Left forelimb (tissue), 1 donor: Measurements from ENCODE around the gene PODNL1.

Experiments used
- DNase-seq: peaks from one replicate; pipeline ENCODE4 v3.0.0-alpha.2; 2018; ENCODE audit warnings: low spot score

The PODNL1 gene

DNA sequence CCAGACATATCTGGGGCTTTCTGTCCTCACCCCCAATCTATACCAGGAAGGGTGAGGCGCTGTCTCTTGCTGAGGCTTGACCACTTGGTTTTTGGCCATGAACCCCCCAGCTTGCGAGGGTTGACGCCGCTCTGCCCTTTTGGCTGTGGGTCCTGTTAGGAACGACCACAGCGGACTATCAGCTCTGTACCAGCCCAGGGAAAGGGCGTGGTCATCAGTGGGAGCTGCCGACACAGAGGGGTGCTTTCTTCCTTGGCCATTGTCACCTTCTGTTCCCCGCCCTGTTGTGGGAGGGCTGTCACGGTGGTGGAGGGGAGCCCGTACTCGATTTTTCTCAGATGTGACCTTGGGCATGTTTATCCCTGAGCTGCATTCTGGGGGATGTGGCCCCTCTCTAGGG, 19.8 kb upstream of the PODNL1 start:
- DNase-seq, result no peak

DNA sequence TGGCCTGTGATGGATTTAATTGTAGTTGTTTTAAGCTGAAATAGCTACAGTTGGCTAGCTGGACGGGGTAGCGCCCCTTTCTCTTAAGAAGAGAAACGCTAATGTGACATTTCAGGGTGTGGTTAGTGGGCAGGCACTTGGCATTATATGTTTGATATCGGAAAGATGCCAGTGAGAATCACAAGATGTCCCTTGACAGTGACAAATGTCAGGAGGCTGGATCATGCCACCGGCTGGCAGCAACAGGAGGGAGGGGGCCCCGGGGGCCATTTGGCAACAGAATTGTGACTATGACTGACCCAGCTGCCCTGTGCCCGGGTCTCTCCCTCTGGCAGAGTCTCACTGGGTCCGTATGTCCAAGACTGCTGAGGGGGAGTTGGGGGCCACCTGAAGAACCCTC, 18.8 kb upstream of the PODNL1 start:
- no peak for DNase-seq

DNA sequence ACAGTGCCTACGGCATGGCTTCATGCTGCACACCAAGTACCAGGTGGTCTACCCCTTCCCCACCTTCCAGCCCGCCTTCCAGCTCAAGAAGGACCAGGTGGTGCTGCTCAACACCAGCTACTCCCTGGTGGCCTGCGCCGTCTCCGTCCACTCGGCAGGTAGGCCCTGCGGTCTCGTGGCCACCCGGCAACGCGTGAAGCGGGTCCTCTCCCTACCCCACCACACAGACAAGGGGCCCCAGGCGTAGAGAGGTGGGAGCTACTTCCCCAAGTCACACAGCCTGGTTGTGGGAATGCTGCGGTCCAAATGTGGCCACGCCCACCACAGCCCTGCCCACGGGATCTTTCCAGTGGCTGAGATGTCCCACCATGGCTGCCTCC, 18.1 kb upstream of the PODNL1 start:
- no peak for DNase-seq

DNA sequence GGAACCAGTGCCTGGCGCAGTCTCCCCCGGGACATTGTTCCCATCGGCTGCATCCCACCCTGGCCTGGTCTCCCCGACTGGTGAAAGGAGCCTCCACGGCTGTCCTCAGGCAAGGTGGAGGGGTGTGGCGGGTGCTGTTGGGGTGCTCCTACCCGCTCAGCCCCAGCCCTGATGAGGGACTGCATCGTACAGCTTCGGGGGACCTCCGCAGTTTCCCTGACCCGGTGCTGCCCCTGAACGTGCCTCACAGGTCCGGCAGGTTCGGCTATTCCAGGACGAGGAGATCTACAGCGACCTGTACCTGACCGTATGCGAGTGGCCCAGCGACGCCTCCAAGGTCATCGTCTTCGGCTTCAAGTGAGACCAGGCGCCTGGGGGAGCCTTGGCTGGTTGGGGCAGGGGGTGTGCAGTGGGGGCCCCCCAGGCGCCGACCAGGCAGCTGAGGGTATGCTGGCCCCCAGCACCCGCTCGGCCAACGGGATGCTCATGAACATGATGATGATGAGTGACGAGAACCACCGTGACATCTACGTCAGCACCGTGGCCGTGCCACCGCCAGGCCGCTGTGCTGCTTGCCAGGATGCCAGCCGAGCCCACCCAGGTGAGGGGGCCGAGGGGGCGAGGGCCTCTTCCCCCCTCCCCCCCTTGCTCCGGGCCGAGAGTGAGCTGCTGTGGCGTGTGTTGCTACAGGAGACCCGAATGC, 17.6 kb upstream of the PODNL1 start:
- DNase-seq, result no peak

DNA sequence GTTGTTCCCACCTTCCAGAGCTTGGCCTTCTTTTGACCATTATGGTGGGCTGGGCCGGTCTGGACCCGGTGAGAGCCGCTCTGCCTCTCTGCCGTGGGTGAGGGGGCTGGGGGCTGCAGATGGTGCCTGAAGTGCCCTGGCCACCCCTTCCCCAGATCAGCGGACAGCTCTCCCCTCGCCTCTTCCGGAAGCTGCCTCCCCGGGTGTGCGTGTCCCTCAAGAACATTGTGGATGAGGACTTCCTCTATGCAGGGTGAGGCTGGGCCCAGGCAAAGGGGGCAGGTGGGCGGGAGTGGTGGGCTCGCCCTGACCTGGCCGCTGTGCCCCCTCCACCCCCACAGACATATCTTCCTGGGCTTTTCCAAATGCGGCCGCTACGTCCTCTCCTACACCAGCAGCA, 16.0 kb upstream of the PODNL1 start:
- no peak for DNase-seq

DNA sequence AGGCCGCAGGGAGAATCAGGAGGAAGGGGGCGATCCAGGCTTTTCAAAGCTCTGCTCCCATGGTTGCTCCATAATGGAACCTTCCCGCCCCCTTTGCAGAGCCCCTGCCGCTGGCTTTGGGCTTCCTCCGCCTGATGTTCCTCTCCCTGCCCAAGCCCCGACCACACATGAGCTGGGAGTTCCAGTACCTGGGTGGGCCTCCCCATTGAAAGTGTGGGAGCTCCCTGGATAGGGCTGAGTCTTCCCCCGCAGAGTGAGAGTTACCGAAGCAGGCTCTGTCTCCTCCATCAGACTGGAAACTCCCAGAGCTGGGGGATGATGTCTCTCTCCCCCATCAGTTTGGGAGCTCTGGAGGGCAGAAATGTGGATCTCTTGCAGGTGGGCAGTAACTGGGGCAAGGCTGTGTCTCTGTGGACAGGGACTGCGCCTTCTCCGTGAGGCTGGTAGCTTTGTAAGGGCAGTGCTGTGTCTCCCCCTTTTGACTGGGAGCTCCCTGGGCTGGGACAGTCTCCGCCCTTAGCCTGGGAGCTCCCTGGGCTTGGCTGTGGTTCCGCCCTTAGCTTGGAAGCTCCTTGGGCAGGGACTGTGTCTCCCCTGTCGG, 14.8 kb upstream of the PODNL1 start:
- DNase-seq, result no peak

DNA sequence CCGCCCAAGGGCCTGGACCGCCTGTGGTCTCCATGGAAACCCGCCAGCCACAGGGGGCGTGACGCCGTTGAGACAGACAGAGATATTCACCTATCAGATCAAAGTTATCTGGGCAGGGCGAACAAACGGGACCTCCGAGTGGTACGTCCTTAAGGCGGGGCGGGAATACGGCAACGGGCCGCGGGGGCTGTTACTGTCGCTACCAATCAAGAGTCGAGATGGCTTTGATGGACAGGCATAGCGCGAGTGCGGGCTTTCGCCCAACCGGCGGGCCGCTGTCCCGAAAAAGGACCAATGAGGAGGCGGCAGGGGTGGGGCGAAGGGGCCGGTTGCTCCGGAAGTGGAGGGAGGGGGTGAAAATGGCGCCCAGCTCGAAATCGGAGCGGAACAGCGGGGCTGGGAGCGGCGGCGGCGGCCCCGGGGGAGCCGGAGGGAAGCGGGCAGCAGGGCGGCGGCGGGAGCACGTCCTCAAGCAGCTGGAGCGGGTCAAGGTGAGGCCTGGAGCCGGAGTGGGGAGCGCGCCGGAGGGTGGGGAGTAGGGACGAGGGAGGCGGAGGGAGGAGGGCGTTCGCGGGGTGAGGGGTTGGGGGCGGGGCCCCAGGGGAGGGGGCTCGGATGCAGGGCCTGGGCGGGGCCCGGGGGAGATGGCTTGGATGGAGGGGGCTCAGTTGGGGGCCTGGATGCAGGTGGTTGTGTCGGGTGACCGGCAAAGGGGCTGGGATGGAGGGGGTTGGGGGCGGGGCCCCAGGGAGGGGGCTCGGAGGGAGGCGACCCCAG, 14.1 kb upstream of the PODNL1 start, which contains the start of gene DCAF15:
DCAF15 (plus strand) TSS at position 356 of the 777 bp plus-strand sequence; CDS start at position 360, 4 bp downstream.
- peak; percentile 99 for DNase-seq

DNA sequence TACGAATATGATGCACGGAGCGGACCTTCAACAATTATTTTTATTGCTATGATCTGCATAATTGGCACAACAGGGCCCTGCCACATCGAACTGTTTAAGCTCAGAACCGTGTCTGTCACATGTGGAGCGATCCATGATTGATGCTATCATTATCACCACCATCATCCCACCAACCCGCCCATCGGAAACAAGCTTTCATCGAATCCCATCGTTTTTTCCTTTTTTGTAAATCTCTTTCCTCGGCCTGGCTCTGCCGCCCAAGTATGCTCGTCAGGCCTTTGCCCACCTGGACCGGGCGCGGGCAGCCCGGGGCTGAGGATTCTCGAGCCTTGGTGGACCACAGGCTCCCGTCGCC, 13.6 kb upstream of the PODNL1 start:
- DNase-seq, result no peak

DNA sequence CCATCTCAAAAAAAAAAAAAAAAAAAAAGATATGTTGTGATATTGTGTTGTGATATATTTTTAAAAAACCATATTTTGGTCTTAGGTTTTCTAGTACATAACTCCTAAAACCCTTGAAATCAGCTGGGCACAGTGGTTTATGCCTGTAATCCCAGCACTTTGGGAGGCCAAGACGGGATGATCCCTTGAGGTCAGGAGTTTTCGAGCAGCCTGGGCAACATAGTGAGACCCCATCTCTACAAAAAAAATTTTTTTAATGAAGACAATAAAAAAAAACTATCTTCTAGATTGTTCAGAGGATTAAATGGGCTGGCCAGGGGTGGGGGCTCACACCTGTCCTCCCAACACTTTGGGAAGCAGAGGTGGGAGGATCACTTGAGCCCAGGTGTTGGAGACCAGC, 12.8 kb upstream of the PODNL1 start:
- no peak for DNase-seq

DNA sequence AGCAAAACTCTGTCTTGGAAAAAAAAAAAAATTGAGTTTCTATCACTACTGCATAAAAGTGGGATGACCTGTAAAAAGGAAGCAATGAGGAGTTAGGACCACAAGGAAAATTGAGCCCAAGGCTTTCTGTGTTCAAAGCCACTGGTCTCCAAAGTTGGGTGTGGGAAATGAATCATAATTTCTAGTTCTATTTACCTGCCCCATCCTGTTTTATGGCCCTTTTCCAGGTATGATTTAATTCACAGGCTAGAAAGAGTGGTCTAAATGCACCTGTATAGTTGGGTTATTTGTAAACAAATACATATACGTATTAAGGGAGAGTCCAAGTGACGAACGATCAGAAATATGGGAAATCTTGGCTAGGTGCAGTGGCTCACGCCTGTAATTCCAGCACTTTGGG, 8.2 kb upstream of the PODNL1 start:
- DNase-seq, result no peak

DNA sequence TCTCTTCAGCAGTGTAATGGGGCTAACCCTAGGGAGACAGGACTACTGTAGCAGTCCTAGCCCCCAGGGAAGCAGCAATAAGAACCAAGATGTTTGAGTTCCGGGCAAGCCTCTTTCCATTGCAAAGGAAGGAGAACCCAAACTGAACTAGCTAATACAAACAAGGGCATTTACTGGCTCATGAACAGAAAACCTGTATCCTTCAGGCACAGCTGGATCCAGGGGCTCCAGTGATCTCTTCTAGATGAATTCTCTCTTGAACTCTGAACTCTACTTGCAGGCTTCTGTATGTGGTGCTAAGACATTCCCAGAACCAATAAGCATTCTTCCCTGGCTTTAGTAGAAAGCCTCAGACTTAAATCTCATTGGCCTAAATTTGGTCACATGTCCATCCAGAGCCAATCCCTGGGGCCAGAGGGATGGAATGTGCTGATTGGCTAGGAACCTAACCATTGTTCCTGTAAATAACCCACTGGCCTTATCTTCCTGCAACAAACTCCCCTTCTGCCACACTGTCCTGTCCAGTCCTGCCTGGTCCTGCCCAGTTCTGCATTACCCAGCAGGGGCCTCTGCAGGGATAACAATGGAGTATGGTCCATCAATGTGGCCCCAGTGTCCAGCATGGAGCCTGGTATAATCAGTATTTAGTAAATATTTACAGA, 3.9 kb upstream of the PODNL1 start:
- no peak for DNase-seq

DNA sequence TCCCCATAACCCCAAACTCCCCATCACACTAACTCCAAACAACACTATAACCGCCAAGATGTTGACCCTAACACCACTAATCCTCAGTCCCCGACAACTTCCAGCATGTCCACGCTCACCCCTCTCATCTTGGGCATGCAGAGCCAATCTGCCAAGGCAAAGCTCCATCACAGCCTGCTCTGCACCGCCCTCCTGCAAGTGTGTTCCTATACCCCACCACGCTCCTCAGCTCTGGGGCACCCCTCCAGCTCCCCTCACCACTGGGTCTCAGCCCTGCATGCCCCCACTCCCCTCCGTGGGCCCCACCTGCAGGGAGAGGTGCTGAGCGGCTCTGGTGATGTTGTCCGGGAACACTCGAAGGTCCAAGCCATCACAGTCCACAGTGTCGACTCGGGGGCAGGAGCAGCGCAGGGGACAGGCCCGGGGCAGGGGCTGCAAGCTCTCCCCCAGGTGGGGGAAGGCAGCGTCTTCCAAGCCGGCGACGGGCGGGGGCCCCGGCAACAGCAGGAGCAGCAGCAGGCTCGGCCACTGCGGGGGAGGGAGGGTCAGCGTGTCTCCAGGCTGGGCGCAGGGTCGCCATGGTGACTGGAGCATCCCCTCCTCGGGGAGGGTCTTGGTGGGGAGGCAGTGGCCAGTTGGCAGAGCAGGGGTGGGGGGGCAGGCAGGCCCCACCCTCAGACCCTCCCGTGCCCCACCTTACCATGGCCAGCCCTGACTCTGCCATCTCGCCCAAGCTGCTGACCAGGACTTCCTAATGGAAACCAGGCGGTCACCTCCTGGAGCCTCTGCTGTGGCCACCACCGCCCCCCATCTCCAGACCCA, 527 bp downstream of the PODNL1 start:
- no peak for DNase-seq

DNA sequence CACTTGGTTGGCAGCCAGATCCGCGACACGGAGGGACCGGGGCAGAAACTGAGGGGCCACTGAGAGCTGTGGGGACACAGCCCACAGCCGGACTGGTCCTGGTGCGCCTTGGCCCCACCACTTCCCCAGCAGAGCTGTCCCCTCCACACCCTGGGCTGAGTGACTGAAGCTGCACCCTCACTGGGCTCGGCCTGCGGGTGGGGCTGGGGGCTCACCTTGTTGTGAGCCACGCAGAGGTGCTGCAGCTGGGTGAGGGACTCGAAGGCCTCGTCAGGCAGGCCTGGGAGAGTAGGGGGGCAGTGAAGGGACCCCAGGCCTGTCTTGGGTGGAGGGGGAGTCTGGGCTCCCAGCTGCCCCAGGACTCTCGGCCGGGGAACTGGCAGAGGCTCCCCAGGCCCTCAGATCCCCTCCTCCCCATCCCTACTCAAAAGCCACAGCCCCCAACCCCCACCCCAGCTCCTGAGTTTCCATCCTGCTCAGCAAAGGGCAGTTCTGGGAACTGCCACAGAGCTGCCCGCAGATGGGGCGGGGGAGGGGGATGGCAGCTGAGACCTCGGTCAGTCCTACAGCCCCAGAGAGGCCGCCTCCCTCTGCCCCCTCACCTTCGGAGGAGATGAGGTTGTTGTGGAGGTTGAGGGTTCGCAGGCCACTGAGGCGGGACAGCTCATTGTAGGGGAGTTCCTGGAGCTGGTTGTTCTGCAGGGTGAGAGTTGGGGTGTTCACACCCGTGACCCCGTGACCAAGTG, 2.3 kb downstream of the PODNL1 start:
- DNase-seq, result no peak

DNA sequence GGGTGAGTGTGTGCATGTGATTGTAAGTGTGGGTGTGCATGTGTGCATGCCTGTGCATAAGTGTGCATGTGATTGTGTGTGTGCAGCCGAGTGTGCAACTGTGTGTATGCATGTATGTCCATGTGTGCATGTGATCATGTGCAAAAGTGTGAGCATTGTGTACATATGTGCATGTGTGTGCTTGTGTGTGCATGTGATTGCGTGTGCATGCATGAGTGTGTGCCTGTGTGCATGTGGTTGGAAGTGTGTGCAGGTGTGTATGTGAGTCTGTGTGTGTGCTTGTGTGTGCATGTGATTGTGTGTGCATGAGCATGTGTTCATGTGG, 3.5 kb downstream of the PODNL1 start:
- no peak for DNase-seq

DNA sequence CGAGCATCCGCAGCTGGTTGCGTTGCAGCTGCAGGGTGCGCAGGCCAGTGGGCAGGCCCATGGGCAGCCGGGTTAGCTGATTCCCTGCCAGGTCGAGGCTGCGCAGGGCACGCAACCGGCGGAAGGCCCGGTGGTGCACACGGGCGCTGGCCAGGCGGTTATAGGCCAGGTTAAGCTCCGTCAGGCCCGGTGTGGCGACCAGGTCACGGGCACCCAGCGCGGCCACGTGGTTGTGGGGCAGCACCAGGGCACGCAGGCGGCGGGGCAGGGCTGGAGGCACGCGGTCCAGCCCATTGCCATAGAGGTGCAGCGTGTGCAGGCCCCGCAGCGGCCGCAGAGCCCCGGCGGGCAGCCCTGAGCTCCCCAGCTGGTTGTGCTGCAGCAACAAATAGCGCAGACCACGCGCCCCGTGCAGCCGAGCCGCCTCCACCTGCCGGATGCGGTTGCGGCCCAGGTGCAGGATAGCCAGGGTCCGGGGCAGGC, 5.3 kb downstream of the PODNL1 start:
- DNase-seq, result no peak

DNA sequence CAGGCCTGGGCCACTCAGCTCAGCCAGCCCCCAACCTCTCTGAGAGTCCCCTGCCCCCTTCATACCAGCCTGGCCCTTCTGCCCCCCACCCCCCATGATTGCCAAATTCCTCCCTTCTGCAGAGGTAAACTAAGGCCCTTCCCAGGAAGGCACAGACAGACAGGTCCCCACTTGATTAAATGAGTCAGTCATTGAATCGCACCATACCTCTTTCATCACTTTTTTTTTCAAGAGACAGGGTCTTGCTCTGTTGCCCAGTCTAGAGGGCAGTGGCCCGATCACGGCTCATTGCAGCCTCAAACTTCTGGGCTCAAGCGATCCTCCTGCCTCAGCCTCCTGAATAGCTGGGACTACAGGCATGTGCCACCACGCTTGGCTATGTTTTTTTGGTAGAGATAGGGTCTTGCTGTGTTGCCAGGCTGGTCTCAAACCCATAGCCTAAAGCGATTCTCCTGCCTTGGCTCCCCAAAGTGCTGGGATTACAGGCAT, 6.0 kb downstream of the PODNL1 start:
- no peak for DNase-seq

DNA sequence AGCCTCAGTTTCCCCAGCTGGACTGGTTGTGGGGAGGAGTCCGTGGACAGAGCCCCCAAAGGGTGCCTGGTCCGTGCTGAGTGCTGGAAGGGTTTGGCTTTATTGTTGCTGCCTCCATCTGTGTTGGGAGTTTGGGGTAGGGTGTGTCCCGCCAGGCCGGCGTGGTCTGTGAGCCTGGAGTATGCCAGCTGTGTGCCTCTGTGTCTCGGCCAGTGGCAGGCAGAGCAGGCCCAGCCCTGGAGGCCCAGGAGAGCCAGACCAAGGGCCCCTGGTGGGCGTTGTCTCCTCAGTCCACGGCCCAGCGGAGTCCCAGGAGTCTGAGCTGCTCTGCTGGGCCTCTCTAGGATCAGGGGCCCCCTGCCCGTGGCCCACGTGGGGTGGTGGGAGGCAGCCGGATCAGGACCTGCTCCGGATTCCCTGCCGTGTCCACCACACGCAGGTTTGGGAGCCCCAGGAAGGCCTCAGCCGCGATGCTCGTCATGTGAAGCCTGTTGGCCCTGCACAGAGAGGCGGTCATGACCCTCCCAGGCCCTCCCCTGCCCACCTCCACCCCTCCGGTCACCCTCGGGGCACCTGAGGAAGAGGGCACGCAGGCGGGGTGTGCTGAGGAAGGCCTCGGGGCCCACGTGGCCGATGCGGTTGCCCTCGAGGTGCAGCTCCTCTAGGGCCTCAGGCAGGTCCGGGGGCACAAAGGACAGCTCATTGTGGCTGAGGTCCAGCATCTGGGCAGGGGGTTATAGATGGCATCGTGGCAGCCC, 6.6 kb downstream of the PODNL1 start:
- no peak for DNase-seq

DNA sequence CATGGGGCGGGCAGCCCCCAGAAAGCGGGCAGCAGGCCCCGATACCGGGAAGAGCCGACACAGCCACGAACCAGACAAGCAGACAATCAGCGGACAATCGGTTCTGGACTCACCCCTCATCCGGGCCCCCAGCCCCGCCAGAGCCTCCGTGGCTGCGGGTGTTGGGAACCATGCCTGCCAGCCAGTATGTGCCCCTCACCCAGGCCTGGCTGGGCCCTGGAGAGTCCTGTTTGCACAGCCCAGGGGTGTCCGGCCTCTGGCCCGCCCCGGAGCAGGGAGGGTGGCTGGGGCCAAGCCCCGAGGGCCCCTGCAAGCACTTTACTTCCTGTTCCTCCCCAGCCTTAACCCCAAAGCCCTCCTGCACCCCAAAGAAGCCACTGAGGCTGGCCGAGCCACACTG, 7.8 kb downstream of the PODNL1 start:
- DNase-seq, result no peak

DNA sequence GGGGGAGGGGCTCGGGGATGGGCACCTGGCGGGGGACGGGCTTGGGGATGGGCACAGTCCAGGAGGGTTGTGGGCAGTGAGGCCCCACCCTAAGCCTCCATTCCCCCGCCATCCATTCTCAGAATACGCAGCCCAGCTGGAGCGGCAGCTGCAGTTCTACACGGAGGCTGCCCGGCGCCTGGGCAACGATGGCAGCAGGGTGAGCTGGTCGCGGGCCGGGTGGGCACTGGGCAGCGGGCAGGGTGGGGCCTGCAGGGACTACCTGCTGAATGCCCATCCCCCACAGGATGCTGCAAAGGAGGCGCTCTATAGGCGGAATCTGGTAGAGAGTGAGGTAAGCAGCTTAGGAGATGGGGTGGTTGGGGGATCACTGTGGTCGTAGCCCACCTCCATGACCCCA, 8.3 kb downstream of the PODNL1 start:
- DNase-seq, result no peak

DNA sequence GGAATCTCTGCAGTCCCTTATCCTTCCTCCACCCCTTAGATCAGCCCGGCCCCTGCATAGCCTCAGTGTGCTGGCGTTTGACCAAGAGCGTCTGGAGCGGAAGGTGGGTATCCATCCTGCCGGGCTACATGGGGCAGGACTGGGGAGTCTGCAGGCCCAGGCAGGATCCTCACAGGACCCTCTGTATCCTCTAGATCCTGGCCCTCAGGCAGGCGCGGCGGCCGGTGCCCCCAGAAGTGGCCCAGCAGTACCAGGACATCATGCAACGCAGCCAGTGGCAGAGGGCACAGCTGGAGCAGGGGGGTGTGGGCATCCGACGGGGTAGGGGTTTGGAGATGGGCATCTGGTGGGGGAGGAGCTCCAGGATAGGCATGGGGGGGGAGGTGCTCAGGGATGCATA, 8.9 kb downstream of the PODNL1 start:
- no peak for DNase-seq
